GM19099 (cell line): ENCODE results near the gene MLNR.

Experiments used
- POLR2A ChIP-seq: IDR thresholded peaks from 3 replicates; pipeline ENCODE4 v1.6.1; 2011; ENCODE audit warnings: low read depth; ENCODE audit not compliant: insufficient read length; ENCODE audit errors: extremely low read depth

MLNR gene

GRCh38 chr13:49248622-49249002 is 28.5 kb downstream of the MLNR start:
- no peak for TF ChIP-seq POLR2A

- no peak for TF ChIP-seq POLR2A
Observed at GRCh38 chr13:49251326-49251725, 31.2 kb downstream of the MLNR start.

DNA sequence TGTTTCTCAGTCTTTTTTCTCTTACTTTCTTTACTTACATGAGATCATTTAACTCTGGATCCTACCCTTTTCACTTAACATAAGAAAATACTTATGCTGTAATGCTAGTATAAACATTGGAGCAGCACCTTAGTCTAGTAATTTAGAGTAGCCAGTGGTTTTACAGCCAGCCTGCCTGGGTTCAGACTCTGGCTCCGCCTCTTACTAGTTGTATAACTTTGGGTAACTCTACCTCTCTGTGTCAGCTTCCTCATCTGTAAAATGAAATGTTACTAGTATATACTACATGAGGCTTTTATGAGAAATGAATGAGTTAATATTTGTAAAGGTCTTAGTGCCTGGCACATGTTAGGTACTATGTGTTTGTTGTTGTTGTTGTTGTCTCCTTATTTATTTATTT is 33.2 kb downstream of the MLNR start:
- TF ChIP-seq POLR2A: no peak

GRCh38 chr13:49254007-49254406 is 33.9 kb downstream of the MLNR start:
- no peak for TF ChIP-seq POLR2A

DNA sequence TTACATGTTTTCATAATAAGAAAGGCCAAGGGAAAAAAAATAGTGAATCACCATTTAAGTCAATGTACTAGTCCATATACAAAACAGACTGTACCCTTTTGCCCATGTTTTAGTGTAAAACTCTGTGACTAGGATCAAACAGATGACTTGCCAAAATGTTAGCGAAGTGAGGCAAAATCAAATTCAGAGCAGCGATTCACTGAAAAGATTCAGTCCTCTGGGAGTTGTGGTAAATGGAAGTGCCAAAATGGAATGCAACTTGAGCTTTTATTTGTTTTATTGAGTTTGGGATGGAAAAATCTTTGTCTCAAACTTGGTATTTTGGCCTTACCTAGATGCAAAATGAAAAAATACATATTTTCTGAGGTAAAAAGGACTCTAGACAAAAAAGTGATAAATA is 36.7 kb downstream of the MLNR start:
- no peak for TF ChIP-seq POLR2A

DNA sequence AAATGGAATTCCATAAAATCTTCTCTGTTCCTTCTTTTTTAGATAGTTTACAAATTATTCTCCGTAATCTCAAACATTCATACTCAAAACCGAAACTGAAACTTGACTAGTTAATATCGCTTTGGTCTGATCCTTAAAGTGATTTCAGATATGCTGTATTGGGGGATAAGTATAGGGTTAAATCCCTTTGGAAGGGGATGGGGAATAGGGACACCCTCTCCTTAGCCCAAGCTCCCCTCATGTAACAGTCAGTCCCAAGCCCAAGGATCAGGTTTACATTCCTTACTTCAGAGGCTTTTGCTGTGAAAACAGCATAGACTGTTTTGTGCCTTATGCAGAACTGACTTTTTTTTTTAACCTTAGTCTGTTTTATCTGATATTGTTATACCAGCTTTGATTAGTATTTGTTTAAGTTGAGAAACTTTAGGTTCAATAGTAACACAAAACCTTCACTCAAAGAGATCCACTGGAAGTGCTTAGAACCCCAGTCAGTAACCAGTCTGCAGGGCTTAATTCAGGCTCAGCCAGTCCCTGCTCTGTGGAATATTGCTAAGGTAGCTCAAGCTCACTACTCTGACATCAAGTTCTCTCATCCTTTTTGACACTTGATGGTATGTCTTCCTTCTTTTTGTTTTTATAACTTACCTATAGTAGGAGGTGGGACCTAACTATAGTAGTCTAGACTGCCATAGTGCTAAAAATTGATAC is 38.1 kb downstream of the MLNR start:
- TF ChIP-seq POLR2A: no peak

- TF ChIP-seq POLR2A: no peak
Observed at GRCh38 chr13:49259586-49259985, 39.4 kb downstream of the MLNR start.

DNA sequence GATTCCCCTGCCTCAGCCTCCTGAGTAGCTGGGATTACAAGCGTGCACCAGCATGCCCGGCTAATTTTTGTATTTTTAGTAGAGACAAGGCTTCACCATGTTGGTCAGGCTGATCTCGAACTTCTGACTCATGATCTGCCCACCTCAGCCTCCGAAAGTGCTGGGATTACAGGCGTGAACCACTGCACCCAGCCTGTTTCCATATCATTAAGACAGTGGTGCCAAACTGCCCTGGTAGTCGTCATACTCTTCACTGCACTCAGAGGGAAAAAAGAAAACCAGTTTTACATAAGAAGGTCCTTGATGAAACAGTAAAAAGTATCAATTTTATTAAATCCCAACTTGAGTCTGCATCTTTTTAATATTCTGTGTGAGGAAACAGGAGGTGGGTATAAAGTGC is 42.5 kb downstream of the MLNR start:
- TF ChIP-seq POLR2A: no peak

GRCh38 chr13:49265822-49266221 is 45.7 kb downstream of the MLNR start:
- no peak for TF ChIP-seq POLR2A

GRCh38 chr13:49271264-49271663 is 51.1 kb downstream of the MLNR start:
- no peak for TF ChIP-seq POLR2A
